Pancreas (tissue), 10 donors: ENCODE results near the gene RPL13. TPM values are rescaled to one million over a fixed set of nuclear protein-coding genes. Genes with fewer than 3 reads are reported as not detected.

Experiments used
- ATAC-seq, 4 donors: fragments of 200-7000 bp; cut with Tn5 transposase; one replicate each; pipeline versions ENCODE4 v1.8.0 to v1.9.1; 2020; ENCODE audit warnings: mild to moderate bottlenecking in 4 of 4, moderate library complexity in 4 of 4
- DNase-seq, 6 donors: peaks; one replicate each; pipeline ENCODE4 v3.0.0-alpha.2; 2020
- FAIRE-seq: peaks from 2 replicates; lab custom pipeline; 2012; peaks lifted over from hg19 to GRCh38; lab: Jason Lieb, UNC
- H3K27ac ChIP-seq, 4 donors: fragments of 200-600 bp; sonication (generic); 1 replicate in 3 of 4; 2 replicates in 1 of 4; pipeline versions ENCODE4 v1.5.0 to v1.8.0; 2020
- H3K27me3 ChIP-seq, 4 donors: fragments of 200-600 bp; one replicate each; pipeline ENCODE4 v1.8.0; 2021
- H3K36me3 ChIP-seq, 3 donors: fragments of 200-600 bp; sonication (generic) in 1 of 3; one replicate each; pipeline versions ENCODE4 v1.5.0 to v1.8.0; 2020 to 2021
- H3K4me1 ChIP-seq, 3 donors: fragments of 200-600 bp; one replicate each; pipeline ENCODE4 v1.8.0; 2021
- H3K4me3 ChIP-seq, 4 donors: fragments of 200-600 bp; sonication (generic) in 2 of 4; one replicate each; pipeline versions ENCODE4 v1.5.0 to v1.8.0; 2020 to 2021
- H3K9me3 ChIP-seq, 4 donors: fragments of 200-600 bp; one replicate each; pipeline ENCODE4 v1.8.0; 2021
- CTCF ChIP-seq, 4 donors: fragments of 200-600 bp; sonication (generic) in 3 of 4; IDR thresholded peaks; one replicate each; pipeline versions ENCODE4 v1.5.0 to v1.8.0; 2021; ENCODE audit warnings: antibody characterized with exemption in 4 of 4
- WGBS, 2 donors: extraction: QIAGEN DNeasy Blood & Tissue Kit; methylation state at CpG; one replicate each; pipeline ENCODE4 v1.1.7; 2013; 5-methylcytosine and 5-hydroxymethylcytosine counted together
- intact Hi-C, 3 donors: fragments of 100-400 bp; cut with DNase I; formaldehyde crosslinking; loops; one replicate each; pipeline versions ENCODE4 v1.11.1 to v1.14.2; 2022
- polyA plus RNA-seq, 2 donors: library from polyadenylated mRNA; stranded (reverse); fragments of 200-250 nt; gene quantifications; one replicate each; pipeline ENCODE4 v1.2.3, GENCODE V29; 2013
- total RNA-seq, 6 donors: library from RNA; stranded (reverse); fragmentation: NEBNext Ultra II Directional in 4 of 6; extraction: Animal tissue kit (Norgen Biotek cat#: 25700) in 4 of 6; gene quantifications; one replicate each; pipeline versions ENCODE4 v1.2.1 to v1.2.4, GENCODE V29; 2021 to 2023
- donor health status: healthy with polysubstance abuse.
- donor health status: DM: no; HTN: no; CAD: no; lungs with moderate emphysema.
- donor health status: DM: no; HTN: no; CAD: no.
- donor health status: control.
- donor health status: control.
- donor health status: Bipolar disorder and iron deficiency.
- donor health status: DM: yes; HTN: yes; CAD: no.
- donor health status: DM: no; HTN: no; CAD: no.
- donor health status: DM: no; HTN: no; CAD: no.
- donor health status: DM: yes; HTN: yes; CAD: no.

Gene RPL13
- total and polyA plus RNA-seq, 8 donors = 1,297 to 6,500 (median 2,093) TPM

GRCh38 chr16:89536886-89537548 lies 23.5 kb upstream of the RPL13 start:
- Histone ChIP-seq H3K4me3 (no peak overlapping the region), H3K9me3 (no peaks in the 10 kb centered on the region), H3K27ac (no peak overlapping the region), H3K4me1 (no peaks in the 10 kb centered on the region), H3K27me3 (no peaks in the 10 kb centered on the region), H3K36me3 (peaks cover 0 to 46% (median 10%) of the 10 kb centered on the region in 3 donors)
- no peak for FAIRE-seq
- peak in 1 of 4 donors; percentile 18 for ATAC-seq
- intact Hi-C loops = no loop called here
- TF ChIP-seq CTCF (IDR thresholded peaks at IDR 0.05) = no peak
- DNase-seq = no peak
- WGBS, 2 donors = 90 to 92% methylated on average over 36 of the region's 36 CpGs

- no peak for ATAC-seq
- intact Hi-C loops = no loop called here
- 91 to 95% methylated on average over 7 of the region's 7 CpGs for WGBS, 2 donors
- Histone ChIP-seq H3K36me3 (peaks cover 0 to 41% (median 10%) of the 10 kb centered on the region in 3 donors), H3K27me3 (no peaks in the 10 kb centered on the region), H3K27ac (no peak overlapping the region), H3K4me1 (no peaks in the 10 kb centered on the region), H3K9me3 (no peaks in the 10 kb centered on the region), H3K4me3 (no peak overlapping the region)
- FAIRE-seq = no peak
- no peak for DNase-seq
- no peak for TF ChIP-seq CTCF (IDR thresholded peaks at IDR 0.05)
Measured at GRCh38 chr16:89537549-89537925, 22.9 kb upstream of the RPL13 start.

- H3K4me3 ChIP-seq = no peak overlapping the region
- no peaks in the 10 kb centered on the region for H3K9me3 ChIP-seq
- TF ChIP-seq CTCF (IDR thresholded peaks at IDR 0.05) = no peak
- WGBS, 2 donors = 93 to 95% methylated on average over 12 of the region's 12 CpGs
- H3K27ac ChIP-seq = no peak overlapping the region
- DNase-seq (no peak), FAIRE-seq (no peak), ATAC-seq (no peak)
- no peaks in the 10 kb centered on the region for H3K4me1 ChIP-seq
- H3K27me3 ChIP-seq = no peaks in the 10 kb centered on the region
- peaks cover 0 to 33% (median 10%) of the 10 kb centered on the region in 3 donors for H3K36me3 ChIP-seq
- intact Hi-C loops = no loop called here
Measured at GRCh38 chr16:89538286-89538685, 22.2 kb upstream of the RPL13 start.

- ATAC-seq = no peak
- DNase-seq = no peak
- H3K4me3 ChIP-seq = no peak overlapping the region
- H3K9me3 ChIP-seq = no peaks in the 10 kb centered on the region
- WGBS, 2 donors = 86 to 89% methylated on average over 13 of the region's 13 CpGs
- FAIRE-seq = no peak
- H3K4me1 ChIP-seq = no peaks in the 10 kb centered on the region
- intact Hi-C loops = no loop called here
- H3K27ac ChIP-seq = no peak overlapping the region
- peaks cover 0 to 17% (median 4%) of the 10 kb centered on the region in 3 donors for H3K36me3 ChIP-seq
- no peaks in the 10 kb centered on the region for H3K27me3 ChIP-seq
- no peak for TF ChIP-seq CTCF (IDR thresholded peaks at IDR 0.05)
Measured at GRCh38 chr16:89540557-89540956, 19.9 kb upstream of the RPL13 start.

GRCh38 chr16:89541792-89542191 lies 18.7 kb upstream of the RPL13 start:
- Histone ChIP-seq H3K27me3 (no peaks in the 10 kb centered on the region), H3K4me3 (no peak overlapping the region), H3K27ac (no peak overlapping the region), H3K4me1 (no peaks in the 10 kb centered on the region), H3K9me3 (no peaks in the 10 kb centered on the region), H3K36me3 (peaks cover 0 to 21% (median 1%) of the 10 kb centered on the region in 3 donors)
- no peak for FAIRE-seq
- WGBS, 2 donors = 93 to 94% methylated on average over 21 of the region's 21 CpGs
- DNase-seq = no peak
- intact Hi-C loops = no loop called here
- no peak for TF ChIP-seq CTCF (IDR thresholded peaks at IDR 0.05)
- ATAC-seq = no peak
